Neural crest cell (in vitro differentiated cells): ENCODE data around the gene DDX41. TPM values are rescaled to one million over a fixed set of nuclear protein-coding genes. Genes with fewer than 3 reads are reported as not detected.
"Not testable (repeated sequence)": the region's sequence is repeated elsewhere in the genome, so short reads cannot be mapped to it uniquely, and the experiment has no call there.

ENCODE experiments used
- DNase-seq: peaks from one replicate; pipeline ENCODE4 v3.0.0; 2021; ENCODE audit warnings: low read depth, mixed read lengths, low spot score
- H3K27ac Mint-ChIP-seq: one replicate; pipeline ENCODE4 v1.8.0; 2021; ENCODE audit warnings: mild to moderate bottlenecking, mixed read lengths; ENCODE audit not compliant: unreplicated experiment
- H3K27me3 Mint-ChIP-seq: 2 replicates; pipeline ENCODE4 v1.8.0; 2021; ENCODE audit warnings: low read depth, mild to moderate bottlenecking, mixed read lengths
- H3K36me3 Mint-ChIP-seq: 2 replicates; pipeline ENCODE4 v1.8.0; 2021; ENCODE audit warnings: low read depth, mild to moderate bottlenecking, mixed read lengths
- H3K4me1 Mint-ChIP-seq: 2 replicates; pipeline ENCODE4 v1.8.0; 2021; ENCODE audit warnings: mixed read lengths
- H3K4me3 Mint-ChIP-seq: one replicate; pipeline ENCODE4 v1.8.0; 2021; ENCODE audit warnings: mild to moderate bottlenecking, mixed read lengths
- H3K9me3 Mint-ChIP-seq: 2 replicates; pipeline ENCODE4 v1.8.0; 2021; ENCODE audit warnings: mixed read lengths
- CTCF ChIP-seq: fragments of 200-600 bp; sonication (generic); conservative IDR thresholded peaks from 2 replicates; pipeline ENCODE4 v1.5.0; 2021; ENCODE audit warnings: antibody characterized with exemption, mild to moderate bottlenecking
- total RNA-seq: library from RNA; stranded (reverse); gene quantifications from 2 replicates; pipeline ENCODE4 v1.2.1, GENCODE V29; 2021

DDX41 gene
- total RNA-seq, 1 donor from 2014 or later, result 130 TPM

- H3K36me3 Mint-ChIP-seq, result peaks cover 2% of the 10 kb centered on the region
- peak overlapping the region; percentile 23 for H3K4me3 Mint-ChIP-seq
- no peak for TF ChIP-seq CTCF
- H3K4me1 Mint-ChIP-seq, result peaks cover 5% of the 10 kb centered on the region
- no peaks in the 10 kb centered on the region for H3K9me3 Mint-ChIP-seq
- DNase-seq, result no peak
- no peak overlapping the region for H3K27ac Mint-ChIP-seq
- H3K27me3 Mint-ChIP-seq, result no peaks in the 10 kb centered on the region
These were observed 28.8 kb downstream of the DDX41 start for GRCh38 chr5:177487975-177488374.

GRCh38 chr5:177487144-177487543 is 29.6 kb downstream of the DDX41 start:
- no peak for DNase-seq
- no peak for TF ChIP-seq CTCF
- Mint-ChIP-seq H3K36me3 (peaks cover 2% of the 10 kb centered on the region), H3K4me3 (no peak overlapping the region), H3K9me3 (no peaks in the 10 kb centered on the region), H3K27ac (no peak overlapping the region), H3K27me3 (no peaks in the 10 kb centered on the region), H3K4me1 (no peaks in the 10 kb centered on the region)

- no peaks in the 10 kb centered on the region for H3K27me3 Mint-ChIP-seq
- no peak for TF ChIP-seq CTCF
- H3K36me3 Mint-ChIP-seq, result peaks cover 2% of the 10 kb centered on the region
- H3K27ac Mint-ChIP-seq, result no peak overlapping the region
- no peak overlapping the region for H3K4me3 Mint-ChIP-seq
- H3K4me1 Mint-ChIP-seq, result no peaks in the 10 kb centered on the region
- H3K9me3 Mint-ChIP-seq, result no peaks in the 10 kb centered on the region
- no peak for DNase-seq
These were observed 30.5 kb downstream of the DDX41 start for GRCh38 chr5:177486256-177486655.

- not testable (repeated sequence) for H3K36me3 Mint-ChIP-seq, H3K9me3 Mint-ChIP-seq, H3K4me3 Mint-ChIP-seq, DNase-seq, H3K4me1 Mint-ChIP-seq, H3K27me3 Mint-ChIP-seq, H3K27ac Mint-ChIP-seq
These were observed 31.0 kb downstream of the DDX41 start for GRCh38 chr5:177485753-177486152.

- no peak for TF ChIP-seq CTCF
- H3K27me3 Mint-ChIP-seq, result no peaks in the 10 kb centered on the region
- H3K36me3 Mint-ChIP-seq, result peaks cover 1% of the 10 kb centered on the region
- H3K4me1 Mint-ChIP-seq, result peaks cover 2% of the 10 kb centered on the region
- no peaks in the 10 kb centered on the region for H3K9me3 Mint-ChIP-seq
- peak overlapping the region; percentile 56 for H3K4me3 Mint-ChIP-seq
- peak overlapping the region; percentile 44 for H3K27ac Mint-ChIP-seq
- DNase-seq, result no peak
These were observed 31.7 kb downstream of the DDX41 start for GRCh38 chr5:177484902-177485549.

- no peaks in the 10 kb centered on the region for H3K9me3 Mint-ChIP-seq
- H3K27me3 Mint-ChIP-seq, result no peaks in the 10 kb centered on the region
- no peak for DNase-seq
- no peak for TF ChIP-seq CTCF
- peak overlapping the region; percentile 56 for H3K4me3 Mint-ChIP-seq
- H3K4me1 Mint-ChIP-seq, result peaks cover 9% of the 10 kb centered on the region
- no peaks in the 10 kb centered on the region for H3K36me3 Mint-ChIP-seq
- H3K27ac Mint-ChIP-seq, result peak overlapping the region; percentile 84
These were observed 32.5 kb downstream of the DDX41 start for GRCh38 chr5:177483994-177484901.
